DMS153 treated with DMSO at 0.1 percent for 48 hours (cell line): ENCODE data around the gene NDUFB7.
A peak's percentile ranks its signal among the peaks of the same experiment; 100 is the strongest.
"Not testable (repeated sequence)": the region's sequence is repeated elsewhere in the genome, so short reads cannot be mapped to it uniquely, and the experiment has no call there.

Source experiments
- DNase-seq: peaks from one replicate; lab custom pipeline; 2025; ENCODE audit not compliant: unreplicated experiment; lab: John Stamatoyannopoulos, UW

Gene NDUFB7

GRCh38 chr19:14571695-14572490 lies at the start of gene NDUFB7:
NDUFB7 (minus strand) TSS chr19:14572066; CDS start chr19:14572000, 66 bp downstream.
- DNase-seq: peak; percentile 89

GRCh38 chr19:14619404-14619803 lies 47.5 kb upstream of the NDUFB7 start:
- no peak for DNase-seq

- DNase-seq: no peak
Observed at GRCh38 chr19:14616407-14616806, 44.5 kb upstream of the NDUFB7 start.

- no peak for DNase-seq
Observed at GRCh38 chr19:14615623-14616022, 43.8 kb upstream of the NDUFB7 start.

GRCh38 chr19:14614099-14614412 lies 42.2 kb upstream of the NDUFB7 start:
- DNase-seq: no peak

- not testable (repeated sequence) for DNase-seq
Observed at GRCh38 chr19:14613399-14614098, 41.7 kb upstream of the NDUFB7 start.

- DNase-seq: no peak
Observed at GRCh38 chr19:14612657-14613056, 40.8 kb upstream of the NDUFB7 start.

GRCh38 chr19:14612242-14612641 lies 40.4 kb upstream of the NDUFB7 start:
- not testable (repeated sequence) for DNase-seq

- DNase-seq: no peak
Observed at GRCh38 chr19:14611051-14611450, 39.2 kb upstream of the NDUFB7 start.

GRCh38 chr19:14606627-14607026 lies 34.8 kb upstream of the NDUFB7 start:
- DNase-seq: no peak

GRCh38 chr19:14603990-14604387 lies 32.1 kb upstream of the NDUFB7 start:
- no peak for DNase-seq

GRCh38 chr19:14599548-14600147 lies 27.8 kb upstream of the NDUFB7 start:
- DNase-seq: no peak

GRCh38 chr19:14595558-14595957 lies 23.7 kb upstream of the NDUFB7 start:
- no peak for DNase-seq

- DNase-seq: not testable (repeated sequence)
Observed at GRCh38 chr19:14589433-14589832, 17.6 kb upstream of the NDUFB7 start.

- not testable (repeated sequence) for DNase-seq
Observed at GRCh38 chr19:14585187-14585586, 13.3 kb upstream of the NDUFB7 start.

- not testable (repeated sequence) for DNase-seq
Observed at GRCh38 chr19:14584372-14584771, 12.5 kb upstream of the NDUFB7 start.

- DNase-seq: no peak
Observed at GRCh38 chr19:14582894-14583340, 11.1 kb upstream of the NDUFB7 start, which contains the start of gene CLEC17A. CLEC17A (plus strand) TSS chr19:14583084; CDS start chr19:14583161, 77 bp downstream.

GRCh38 chr19:14580623-14581237 lies 8.9 kb upstream of the NDUFB7 start:
- DNase-seq: no peak

GRCh38 chr19:14577885-14578427 lies 6.1 kb upstream of the NDUFB7 start:
- no peak for DNase-seq

GRCh38 chr19:14577264-14577663 lies 5.4 kb upstream of the NDUFB7 start:
- DNase-seq: no peak

GRCh38 chr19:14576363-14576762 lies 4.5 kb upstream of the NDUFB7 start:
- DNase-seq: no peak
